ENCODE data around the gene CABLES2. TPM values are rescaled to one million over a fixed set of nuclear protein-coding genes. Genes with fewer than 3 reads are reported as not detected.

The CABLES2 gene
- total and polyA plus RNA-seq, 12 donors, result 1.5 to 5.6 (median 3.7) TPM

GRCh38 chr20:62386383-62387218, 20.5 kb downstream of the CABLES2 start, which contains the start of gene RPS21:
Gene RPS21, plus strand, starts transcription at chr20:62387103. Its CDS starts 236 bp downstream, at chr20:62387339.
- 0 to 1% (median 1%) methylated on average over 14 to 83 of the region's 83 CpGs for WGBS, 4 donors
- peak; percentile 92 to 97 (median 95) for DNase-seq
- TF ChIP-seq POLR2A (IDR thresholded peaks at IDR 0.05) (peak; percentile 43 to 80), CTCF (IDR thresholded peaks at IDR 0.05) (no peak)
- Histone ChIP-seq H3K27ac (peak within 1 kb of the TSS; percentile 54 to 91 (median 87)), H3K27me3 (no peaks in the 10 kb centered on the region), H3K4me1 (replicated peaks in 1 of 2) (peaks cover 17 to 30% of the 10 kb centered on the region in 2 donors), H3K4me3 (peak within 1 kb of the TSS; percentile 80 to 97 (median 88)), H3K9me3 (replicated peaks in 1 of 3) (no peaks in the 10 kb centered on the region), H3K36me3 (replicated peaks in 1 of 2) (peaks cover 0 to 22% of the 10 kb centered on the region in 2 donors)
- intact Hi-C loops (cut with DNase I), result loop anchor here in 1 of 2 donors (5.0 kb wide), 1 partner anchor 34 kb away; no protein-coding TSS in a partner anchor

GRCh38 chr20:62382306-62383198, 24.5 kb downstream of the CABLES2 start:
- peak; percentile 72 to 91 (median 84) for DNase-seq
- WGBS, 4 donors, result 39 to 45% (median 43%) methylated on average over 12 to 18 of the region's 18 CpGs

GRCh38 chr20:62381842-62382241, 25.2 kb downstream of the CABLES2 start:
- no peak for TF ChIP-seq POLR2A (IDR thresholded peaks at IDR 0.05)
- no peak for TF ChIP-seq CTCF (IDR thresholded peaks at IDR 0.05)
- no peaks in the 10 kb centered on the region for H3K27me3 ChIP-seq
- peak overlapping the region; percentile 28 to 84 (median 66) for H3K27ac ChIP-seq
- 91 to 98% (median 95%) methylated on average over 6 of the region's 6 CpGs for WGBS, 4 donors
- intact Hi-C loops (cut with DNase I), result loop anchor here (2.0 to 5.0 kb wide), 2 partner anchors 79 to 80 kb away; partner anchors contain the start of gene ADRM1 (in 2 of the 2)
- no peak for DNase-seq
- no peaks in the 10 kb centered on the region for H3K9me3 ChIP-seq (replicated peaks in 1 of 3)
- H3K36me3 ChIP-seq (replicated peaks in 1 of 2), result no peaks in the 10 kb centered on the region
- H3K4me1 ChIP-seq (replicated peaks in 1 of 2), result peaks cover 17 to 32% of the 10 kb centered on the region in 2 donors
- H3K4me3 ChIP-seq, result no peak overlapping the region

More at GRCh38 chr20:62382306-62383198, 24.5 kb downstream of the CABLES2 start:
- Histone ChIP-seq H3K4me3 (no peak overlapping the region), H3K9me3 (replicated peaks in 1 of 3) (no peaks in the 10 kb centered on the region), H3K36me3 (replicated peaks in 1 of 2) (no peaks in the 10 kb centered on the region), H3K27me3 (no peaks in the 10 kb centered on the region), H3K27ac (peak overlapping the region in 1 of 5 donors; percentile 80), H3K4me1 (replicated peaks in 1 of 2) (peaks cover 20 to 34% of the 10 kb centered on the region in 2 donors)
- intact Hi-C loops (cut with DNase I), result loop anchor here (2.0 to 5.0 kb wide), 2 partner anchors 80 kb away; partner anchors contain the start of gene ADRM1 (in 2 of the 2)
- TF ChIP-seq POLR2A (IDR thresholded peaks at IDR 0.05) (no peak), CTCF (IDR thresholded peaks at IDR 0.05) (peak; percentile 85 to 94 (median 92))
